Right cardiac atrium (tissue), 5 donors: ENCODE data around the gene RPLP1. TPM values are rescaled to one million over a fixed set of nuclear protein-coding genes. Genes with fewer than 3 reads are reported as not detected.

Experiments used
- ATAC-seq, 2 donors: fragments of 200-7000 bp; cut with Tn5 transposase; one replicate each; pipeline versions ENCODE4 v1.8.0 to v1.9.1; 2020; ENCODE audit warnings: moderate library complexity in 2 of 2, mild to moderate bottlenecking in 1 of 2
- DNase-seq, 3 donors: peaks; one replicate each; pipeline ENCODE4 v3.0.0-alpha.2; 2020
- H3K27ac ChIP-seq: one replicate; pipeline ENCODE4 v1.5.1; 2013; ENCODE audit warnings: mild to moderate bottlenecking, low read length, control low read depth, moderate library complexity
- H3K27me3 ChIP-seq: one replicate; pipeline ENCODE4 v1.6.1; 2013; ENCODE audit not compliant: control insufficient read depth, insufficient read depth
- H3K4me1 ChIP-seq: one replicate; pipeline ENCODE4 v1.6.1; 2013; ENCODE audit warnings: low read length; ENCODE audit not compliant: control insufficient read depth, insufficient read depth
- H3K4me3 ChIP-seq: one replicate; pipeline ENCODE4 v1.5.1; 2013; ENCODE audit warnings: low read length, control low read depth
- H3K9me3 ChIP-seq: one replicate; pipeline ENCODE4 v1.6.1; 2013; ENCODE audit warnings: low read length; ENCODE audit not compliant: control insufficient read depth
- WGBS: extraction: QIAGEN DNeasy Blood & Tissue Kit; methylation state at CpG from one replicate; pipeline ENCODE4 v1.1.7; 2013; 5-methylcytosine and 5-hydroxymethylcytosine counted together
- intact Hi-C, 4 donors: fragments of 100-400 bp; cut with DNase I; formaldehyde crosslinking; loops; one replicate each; pipeline versions ENCODE4 v1.11.0 to v1.14.0; 2022 to 2023
- polyA plus RNA-seq: library from polyadenylated mRNA; stranded (reverse); fragments of 200-250 nt; gene quantifications from one replicate; pipeline ENCODE4 v1.2.3, GENCODE V29; 2013
- total RNA-seq, 4 donors: library from RNA; stranded (reverse); fragmentation: NEBNext Ultra II Directional; extraction: Animal tissue kit (Norgen Biotek cat#: 25700); gene quantifications; one replicate each; pipeline ENCODE4 v1.2.1, GENCODE V29; 2021
- donor health status: healthy with polysubstance abuse.
- donor health status: DM: no; HTN: yes; CAD: no.
- donor health status: DM: no; HTN: no; CAD: no.
- donor health status: DM: no; HTN: yes; CAD: no; lungs with severe emphysema.
- donor health status: DM: yes; HTN: yes; CAD: no.

RPLP1 gene
- total and polyA plus RNA-seq, 5 donors: 899 to 1,271 (median 1,013) TPM

- no peak overlapping the region for H3K4me3 ChIP-seq
- H3K27me3 ChIP-seq: no peaks in the 10 kb centered on the region
- intact Hi-C loops: no loop called here
- no peaks in the 10 kb centered on the region for H3K9me3 ChIP-seq
- ATAC-seq: no peak
- no peak for DNase-seq
- peaks cover 14% of the 10 kb centered on the region for H3K4me1 ChIP-seq
- H3K27ac ChIP-seq: no peak overlapping the region
- WGBS: 90% methylated on average over 6 of the region's 6 CpGs
These were observed 46.4 kb downstream of the RPLP1 start for GRCh38 chr15:69498987-69499386.

DNA sequence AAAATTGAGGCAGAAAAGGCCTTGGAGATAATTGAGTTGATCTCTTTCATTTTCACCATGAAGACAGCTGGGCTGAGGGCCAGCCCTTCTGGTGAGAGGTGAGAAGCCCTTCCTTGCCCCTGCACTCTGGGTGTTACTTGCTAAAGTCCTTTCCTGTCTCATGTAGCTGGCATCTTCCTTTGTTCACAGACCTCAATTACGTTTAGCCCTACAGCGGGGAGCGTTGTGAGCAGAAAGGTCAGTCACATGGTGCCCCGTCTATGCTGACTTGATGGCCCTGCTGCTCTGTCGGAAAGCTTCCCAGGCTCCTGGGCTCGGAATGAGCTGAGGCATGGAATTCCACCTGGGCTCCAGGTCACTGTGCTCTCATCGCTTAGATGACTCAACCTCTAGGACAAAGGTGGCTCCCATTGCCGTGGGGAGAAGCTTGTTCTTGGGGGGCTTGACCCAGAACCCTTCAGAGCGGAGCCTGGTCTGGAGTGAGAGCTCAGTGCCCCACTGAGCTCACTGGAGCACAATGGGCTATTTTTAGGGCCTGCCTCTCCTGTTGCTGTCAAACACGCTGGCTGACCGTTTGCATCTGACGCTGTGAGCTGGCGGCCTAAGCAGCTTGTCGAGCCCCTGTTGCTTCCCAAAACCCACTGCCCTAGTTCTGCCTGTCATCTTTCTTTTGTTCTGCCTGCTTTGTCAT lies 47.0 kb downstream of the RPLP1 start:
- WGBS: 53% methylated on average over 14 of the region's 14 CpGs
- peak in 2 of 3 donors; percentile 65 to 66 for DNase-seq
- ATAC-seq: peak; percentile 68 to 81

DNA sequence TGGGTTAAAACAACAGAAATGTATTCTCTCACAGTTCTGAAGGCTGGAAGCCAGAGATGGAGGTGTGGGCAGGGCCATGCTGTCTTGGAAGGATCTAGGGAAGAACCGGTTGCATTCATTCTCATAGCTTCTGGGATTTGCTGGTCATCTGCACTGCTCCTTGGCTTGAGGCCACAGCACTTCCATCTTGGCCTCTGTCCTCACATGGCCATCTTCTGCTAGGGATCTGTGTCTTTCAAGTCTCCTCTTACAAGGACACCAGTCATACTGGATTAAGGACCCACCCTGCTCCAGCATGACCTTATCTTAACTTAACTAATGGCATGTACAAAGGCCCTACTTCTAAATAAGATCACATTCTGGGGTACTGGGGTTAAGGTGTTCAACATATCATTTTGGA lies 47.7 kb downstream of the RPLP1 start:
- H3K27ac ChIP-seq: peak overlapping the region; percentile 81
- H3K4me3 ChIP-seq: no peak overlapping the region
- no peak for ATAC-seq
- 43% methylated on average over 1 of the region's 1 CpG for WGBS
- no peaks in the 10 kb centered on the region for H3K9me3 ChIP-seq
- H3K27me3 ChIP-seq: no peaks in the 10 kb centered on the region
- no peak for DNase-seq
- intact Hi-C loops: no loop called here
- H3K4me1 ChIP-seq: peaks cover 14% of the 10 kb centered on the region

More for the DNA sequence above, 47.0 kb downstream of the RPLP1 start:
- Histone ChIP-seq H3K27me3 (no peaks in the 10 kb centered on the region), H3K27ac (peak overlapping the region; percentile 81), H3K4me3 (no peak overlapping the region), H3K9me3 (no peaks in the 10 kb centered on the region), H3K4me1 (peaks cover 14% of the 10 kb centered on the region)
- intact Hi-C loops: no loop called here

GRCh38 chr15:69501456-69501855 lies 48.8 kb downstream of the RPLP1 start:
- DNase-seq (no peak), ATAC-seq (no peak)
- no peaks in the 10 kb centered on the region for H3K27me3 ChIP-seq
- no peak overlapping the region for H3K4me3 ChIP-seq
- H3K27ac ChIP-seq: no peak overlapping the region
- peaks cover 14% of the 10 kb centered on the region for H3K4me1 ChIP-seq
- no peaks in the 10 kb centered on the region for H3K9me3 ChIP-seq
- intact Hi-C loops: no loop called here
- WGBS: 93% methylated on average over 8 of the region's 8 CpGs

DNA sequence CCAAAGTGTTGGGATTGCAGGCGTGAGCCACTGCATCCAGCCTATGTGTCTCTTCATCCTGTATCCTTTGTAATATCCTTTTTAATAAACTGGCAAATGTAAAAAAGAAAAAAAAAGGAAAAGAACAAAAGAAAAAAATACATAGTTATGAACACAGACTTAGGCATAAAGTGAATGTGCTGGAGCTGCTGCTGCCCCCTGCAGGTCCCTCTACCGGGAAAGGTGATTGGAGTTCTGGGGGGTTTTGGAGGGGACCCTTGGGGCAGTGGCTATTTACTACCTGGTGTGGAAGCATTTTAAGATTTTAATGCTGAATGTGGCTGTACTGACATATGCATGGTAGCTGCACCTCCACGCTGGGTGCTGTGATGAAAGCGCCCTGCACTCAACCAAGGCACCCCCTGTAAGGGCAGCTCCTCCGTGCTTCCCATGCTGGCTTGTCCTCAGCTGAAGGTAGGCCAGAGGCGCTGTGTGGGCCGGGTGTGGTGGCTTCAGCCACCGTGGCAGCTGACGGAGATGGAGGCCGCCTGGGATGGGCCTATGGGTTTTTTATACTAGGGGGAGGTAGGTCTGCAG lies 49.9 kb downstream of the RPLP1 start:
- intact Hi-C loops: no loop called here
- no peak overlapping the region for H3K4me3 ChIP-seq
- no peaks in the 10 kb centered on the region for H3K9me3 ChIP-seq
- H3K4me1 ChIP-seq: peaks cover 12% of the 10 kb centered on the region
- no peak for ATAC-seq
- DNase-seq: no peak
- no peaks in the 10 kb centered on the region for H3K27me3 ChIP-seq
- H3K27ac ChIP-seq: no peak overlapping the region
- WGBS: 85% methylated on average over 10 of the region's 10 CpGs

GRCh38 chr15:69504352-69505040 lies 51.9 kb downstream of the RPLP1 start:
- Histone ChIP-seq H3K4me1 (peaks cover 8% of the 10 kb centered on the region), H3K9me3 (no peaks in the 10 kb centered on the region), H3K4me3 (no peak overlapping the region), H3K27me3 (no peaks in the 10 kb centered on the region), H3K27ac (no peak overlapping the region)
- WGBS: 72% methylated on average over 3 of the region's 3 CpGs
- intact Hi-C loops: no loop called here
- DNase-seq: no peak
- no peak for ATAC-seq

Other genes starting within 250 kb of the RPLP1 start
- gene PAQR5, start 153.9 kb upstream of the RPLP1 start, total RNA-seq: 1 to 10 TPM in 2 of 4 donors, under 1 TPM in 2; 0.40 to 3.5 (median 0.89) TPM
- 0.32 TPM for gene PAQR5, start 153.9 kb upstream of the RPLP1 start, polyA plus RNA-seq
- 1 to 10 TPM in 2 of 4 donors, under 1 TPM in 2; 0.62 to 1.2 (median 0.92) TPM for gene KIF23, start 38.5 kb upstream of the RPLP1 start, total RNA-seq
- 0.27 TPM for gene KIF23, start 38.5 kb upstream of the RPLP1 start, polyA plus RNA-seq